GM18907 (cell line): ENCODE data around the gene FTCDNL1.

Experiments used
- ATAC-seq: cut with Tn5 transposase; IDR thresholded peaks from one replicate; pipeline ENCODE4 v1.9.1; 2021; ENCODE audit warnings: mild to moderate bottlenecking, moderate library complexity; ENCODE audit not compliant: unreplicated experiment

Gene FTCDNL1

DNA sequence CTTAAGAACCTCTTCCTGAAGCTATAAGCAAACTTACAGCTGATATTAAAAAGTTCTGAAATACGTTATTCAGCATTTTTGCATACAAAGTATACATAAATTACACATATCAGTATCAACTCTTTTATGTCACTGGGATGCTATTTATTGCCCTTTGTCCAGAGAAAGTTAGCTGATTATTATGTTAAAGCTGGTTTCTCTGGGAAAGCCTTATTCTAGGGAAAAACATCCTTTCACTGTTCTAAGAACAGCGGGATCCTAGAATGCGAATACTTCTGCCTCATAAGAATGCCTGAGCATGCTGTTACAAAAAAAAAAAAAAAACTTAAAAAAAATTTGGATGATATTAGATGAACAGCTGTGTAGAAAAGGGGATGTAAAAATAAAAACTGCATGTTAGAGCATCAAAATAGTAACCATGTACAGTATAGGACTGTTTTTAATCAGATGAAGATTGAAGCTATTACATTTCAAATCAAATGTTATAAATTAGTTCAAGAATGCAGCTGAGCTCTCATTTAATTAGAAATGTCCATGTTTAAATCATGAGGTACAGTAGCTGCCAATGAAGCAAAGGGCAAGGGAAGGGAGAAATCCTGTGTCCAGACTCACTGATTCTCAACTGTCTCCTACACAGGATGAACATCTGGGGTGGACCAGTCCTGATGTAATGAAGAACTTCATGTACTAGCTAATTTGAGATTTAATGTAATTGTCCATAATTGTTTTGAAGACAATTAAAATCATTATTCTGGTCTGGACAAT, 8.2 kb downstream of the FTCDNL1 start:
- no peak for ATAC-seq

DNA sequence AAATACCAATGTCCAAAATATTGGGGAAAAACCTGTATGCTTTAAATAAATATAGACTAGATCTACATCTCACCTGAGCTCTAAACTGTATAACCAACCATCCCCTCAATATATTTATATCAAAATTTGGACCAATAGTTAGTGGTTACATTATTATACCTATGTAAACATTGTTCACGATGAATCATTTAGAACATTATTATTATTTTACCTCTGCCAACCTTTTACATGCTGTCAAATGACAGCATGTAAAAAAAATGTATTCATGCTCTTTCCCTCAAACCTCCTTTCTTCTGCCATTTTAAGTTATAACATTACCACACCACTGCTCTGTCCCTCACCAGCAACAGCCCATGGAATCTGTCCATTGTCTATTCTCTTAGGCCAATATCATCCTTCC, 9.6 kb downstream of the FTCDNL1 start:
- ATAC-seq = no peak

DNA sequence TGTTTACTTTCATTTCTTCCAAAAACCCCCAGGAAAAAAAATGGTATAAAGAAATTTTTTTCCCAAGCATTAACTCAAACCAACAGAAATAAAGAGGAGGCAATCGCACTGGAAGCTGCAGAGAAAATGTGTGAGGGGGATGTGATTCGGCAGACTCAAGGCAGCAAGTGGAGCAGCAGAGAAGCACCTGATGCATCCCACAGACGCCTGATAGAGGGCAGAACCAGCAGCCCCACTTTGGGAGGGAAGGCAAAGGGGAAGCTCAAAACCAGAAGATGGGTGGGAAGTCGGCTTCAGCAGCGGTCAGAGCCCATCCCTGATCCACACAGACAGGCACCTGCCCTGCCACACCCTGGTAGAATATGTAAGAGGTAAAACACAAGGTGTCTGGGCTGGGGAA, 12.6 kb downstream of the FTCDNL1 start:
- ATAC-seq = no peak

DNA sequence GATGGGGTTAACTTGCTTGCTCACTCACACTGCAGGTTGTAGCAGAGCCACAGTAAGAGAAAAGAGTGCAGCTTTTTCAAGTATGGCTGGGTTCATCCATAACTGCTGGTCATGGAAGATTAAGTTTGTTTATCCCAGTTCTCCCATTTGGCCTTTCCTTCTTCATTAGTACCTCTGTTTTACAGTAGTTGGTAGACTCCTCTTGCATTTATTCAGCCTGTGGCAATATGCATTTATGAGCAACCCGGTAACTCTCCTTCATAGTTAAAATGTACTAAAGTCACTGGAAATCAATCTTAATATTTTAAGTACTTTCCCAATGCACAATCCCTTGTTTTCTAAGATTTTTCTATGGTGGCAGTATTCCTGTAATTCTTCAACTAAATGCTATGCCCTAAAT, 14.0 kb downstream of the FTCDNL1 start:
- no peak for ATAC-seq

DNA sequence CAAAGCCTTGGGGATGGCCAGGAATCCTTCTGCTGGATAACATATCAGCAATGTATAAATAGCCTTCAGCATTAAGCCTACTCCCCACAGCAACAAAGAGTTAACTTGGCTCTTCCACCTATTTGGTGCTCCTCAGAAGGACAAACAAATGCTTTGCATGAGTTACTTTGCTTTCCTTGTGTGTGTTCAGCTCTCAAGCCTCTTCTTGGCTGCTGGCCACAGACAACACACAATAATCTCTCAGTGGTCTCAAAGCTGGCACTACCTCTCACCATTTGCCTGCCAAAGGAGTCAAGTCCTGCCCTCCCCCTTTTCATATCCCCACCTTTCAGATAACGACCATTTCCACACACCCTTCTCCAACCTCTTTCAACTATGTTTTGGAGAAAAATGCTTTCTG, 17.5 kb downstream of the FTCDNL1 start:
- ATAC-seq = no peak

DNA sequence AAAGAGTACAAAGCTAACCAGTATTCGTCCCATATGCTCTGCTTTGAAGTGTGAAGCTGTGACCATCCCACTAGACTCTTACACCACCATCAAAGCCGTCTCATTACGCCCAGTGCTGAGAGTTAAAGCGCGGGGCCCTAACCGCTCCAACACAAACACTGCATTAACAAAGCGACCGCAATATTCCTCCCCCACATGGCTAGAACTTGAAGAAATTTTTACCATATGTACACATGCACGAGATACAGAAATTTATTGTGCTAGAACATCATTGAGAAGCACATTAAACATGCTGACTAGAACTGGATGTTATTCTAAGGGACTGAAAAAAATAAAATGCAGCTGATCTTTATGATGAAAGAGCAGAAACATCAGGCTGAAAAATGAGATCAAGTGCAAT, 20.5 kb downstream of the FTCDNL1 start:
- no peak for ATAC-seq

DNA sequence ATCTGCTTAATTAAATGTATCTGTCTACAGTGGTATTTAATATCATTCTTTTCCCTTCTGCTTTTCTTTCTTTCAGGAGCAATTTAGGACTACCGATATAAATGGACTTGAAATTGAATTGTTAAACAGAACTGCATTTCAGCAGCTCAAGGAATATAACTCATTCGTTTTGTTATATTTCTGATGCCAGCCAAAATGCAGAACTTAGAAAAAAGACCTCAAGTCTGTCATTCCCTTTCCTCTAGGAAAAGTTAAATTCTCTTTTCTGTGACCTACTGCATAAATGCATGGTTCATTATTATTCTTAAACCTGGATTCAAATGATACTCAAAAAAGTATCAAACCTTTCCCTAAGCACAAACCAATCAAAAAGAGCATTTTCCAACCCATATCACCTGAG, 21.4 kb downstream of the FTCDNL1 start:
- no peak for ATAC-seq

DNA sequence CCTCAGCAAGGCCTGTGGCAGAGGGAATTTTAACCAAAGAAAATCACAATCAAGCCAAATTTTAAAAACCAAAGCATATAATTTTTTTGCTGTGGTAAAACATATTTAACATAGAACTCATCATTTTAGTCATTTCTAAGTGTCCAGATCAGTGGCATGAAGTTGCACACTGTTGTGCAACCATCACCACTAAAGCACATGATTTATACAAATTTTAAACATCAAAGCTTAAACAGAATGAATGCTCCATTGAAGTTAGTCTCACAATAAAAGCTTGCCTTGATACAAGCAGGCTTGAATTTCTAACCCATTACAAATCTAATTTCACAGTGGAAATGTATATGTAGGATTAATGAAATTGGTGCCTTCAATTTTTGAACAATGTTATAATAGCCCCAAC, 31.2 kb downstream of the FTCDNL1 start:
- ATAC-seq = no peak

DNA sequence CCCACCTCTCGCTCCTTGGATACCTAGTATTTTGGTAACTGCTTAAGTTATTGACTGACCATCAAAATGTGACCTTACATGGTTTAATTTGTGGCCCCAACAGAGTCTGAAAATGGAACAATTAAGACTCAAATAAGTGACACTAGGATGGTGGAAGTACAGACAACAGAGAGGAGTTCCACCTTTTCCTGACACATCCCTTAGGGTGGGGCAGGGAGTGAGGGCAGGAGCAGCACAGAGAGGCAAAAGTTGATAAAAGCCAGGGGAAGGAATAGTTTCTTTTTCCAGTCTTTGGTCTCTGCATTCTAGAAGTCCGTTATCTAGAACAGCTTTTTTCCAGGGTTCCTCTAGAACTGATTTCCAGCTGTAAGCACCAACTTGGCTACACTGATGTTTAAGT, 32.2 kb downstream of the FTCDNL1 start:
- ATAC-seq = no peak

DNA sequence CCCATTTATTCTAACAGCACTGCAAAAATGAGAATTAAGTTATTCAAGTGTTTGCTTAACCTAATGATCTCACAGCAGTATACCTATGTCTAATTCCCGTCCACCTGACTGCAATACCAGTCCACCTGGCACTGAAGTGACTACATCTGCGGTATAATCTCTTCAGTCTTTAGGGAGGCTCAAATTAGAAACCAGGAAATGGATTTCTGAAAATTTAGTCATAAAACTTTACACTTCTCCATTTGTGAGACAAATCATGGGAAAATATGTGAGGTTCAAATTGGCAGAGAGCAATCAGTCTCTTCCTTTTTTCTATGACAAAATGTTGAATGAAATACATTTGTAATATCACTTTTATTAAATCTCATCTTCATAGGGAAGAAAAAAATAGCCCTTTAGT, 33.0 kb downstream of the FTCDNL1 start:
- no peak for ATAC-seq

DNA sequence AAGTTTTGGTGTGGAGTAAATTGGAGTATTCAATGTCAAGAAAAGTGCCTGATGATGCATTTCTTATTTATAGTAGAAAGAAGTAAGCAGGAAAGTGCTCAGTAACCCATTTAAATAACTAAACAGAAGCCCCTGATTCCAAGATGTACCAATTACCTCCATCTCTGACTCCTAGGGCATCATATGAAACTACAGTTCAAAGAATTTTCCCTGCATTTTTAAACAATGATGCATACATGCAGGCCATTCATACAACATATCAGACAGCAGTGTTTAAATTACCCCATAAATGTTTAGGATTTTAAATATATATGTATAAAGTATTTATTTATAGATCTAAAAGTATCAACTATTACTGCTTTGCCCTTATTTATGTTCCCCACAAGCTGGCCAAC, 36.2 kb downstream of the FTCDNL1 start:
- no peak for ATAC-seq

DNA sequence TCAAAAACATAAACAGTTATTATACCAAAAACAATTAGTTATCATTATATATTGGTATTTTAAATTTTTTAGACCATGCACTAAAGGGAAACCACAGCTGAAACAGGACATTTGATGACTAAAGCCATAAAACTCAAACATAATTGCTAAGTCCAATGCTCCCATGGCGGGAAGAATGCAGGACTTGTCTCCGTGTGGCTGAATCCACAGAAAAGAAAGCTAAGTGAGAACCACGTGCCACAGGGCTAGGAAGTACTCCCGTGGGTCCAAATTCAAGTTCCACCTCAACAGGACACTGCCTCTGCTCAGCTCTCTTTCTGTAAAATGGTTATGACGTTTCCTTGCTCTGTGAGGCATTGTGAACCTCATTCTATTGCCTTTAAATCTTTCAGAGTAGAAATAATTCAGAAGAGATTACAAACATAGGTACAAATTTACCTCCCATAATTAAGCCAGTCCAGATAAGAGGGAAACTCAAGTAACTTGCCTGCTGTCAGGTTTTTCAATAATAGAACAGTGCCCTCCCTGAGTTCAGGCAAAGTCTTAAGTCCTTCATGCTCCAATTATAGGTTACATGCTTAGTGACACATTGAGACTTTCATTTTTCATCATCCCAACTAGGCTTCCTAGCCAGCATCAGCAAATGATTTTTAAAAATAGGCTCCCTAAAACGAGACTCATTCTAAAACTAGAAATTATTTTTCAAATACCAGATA, 36.7 kb downstream of the FTCDNL1 start:
- no peak for ATAC-seq

DNA sequence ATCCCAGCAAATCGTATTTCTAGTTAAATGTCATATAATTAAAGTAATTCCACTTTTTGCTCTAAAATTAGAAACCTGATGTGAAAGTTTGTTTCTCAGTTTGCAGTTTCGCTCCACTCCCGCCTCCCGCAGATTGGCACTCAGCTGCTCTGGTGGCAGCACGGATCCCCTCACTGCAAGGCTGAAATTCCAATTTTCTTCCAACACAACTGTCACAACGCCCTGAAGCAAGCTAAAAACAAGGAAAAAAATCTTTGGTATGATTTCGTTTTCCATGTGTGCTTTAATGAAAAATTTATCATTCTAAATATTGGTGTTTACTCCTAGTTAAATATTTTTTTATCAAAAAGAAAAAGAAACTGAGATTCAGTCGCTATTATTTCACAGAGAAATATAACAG, 38.5 kb downstream of the FTCDNL1 start:
- no peak for ATAC-seq

DNA sequence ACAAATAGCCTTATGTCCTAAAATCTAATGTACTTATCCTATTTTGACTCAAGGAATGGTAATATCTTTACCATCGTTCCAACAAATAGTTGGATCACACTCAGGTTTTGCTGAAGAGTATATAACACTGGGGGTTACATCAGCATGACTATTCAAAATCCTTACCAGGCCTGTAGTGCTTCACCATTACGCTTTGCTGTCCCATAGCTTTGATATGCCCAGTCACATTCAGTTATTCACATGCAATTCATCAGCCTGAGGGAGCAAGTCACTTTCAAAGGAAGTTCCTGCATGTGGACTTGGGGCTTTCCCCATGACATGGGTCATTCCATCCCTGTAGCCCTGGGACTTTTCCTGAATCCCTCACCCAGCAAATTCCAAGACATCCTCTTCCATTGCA, 39.6 kb downstream of the FTCDNL1 start:
- no peak for ATAC-seq

DNA sequence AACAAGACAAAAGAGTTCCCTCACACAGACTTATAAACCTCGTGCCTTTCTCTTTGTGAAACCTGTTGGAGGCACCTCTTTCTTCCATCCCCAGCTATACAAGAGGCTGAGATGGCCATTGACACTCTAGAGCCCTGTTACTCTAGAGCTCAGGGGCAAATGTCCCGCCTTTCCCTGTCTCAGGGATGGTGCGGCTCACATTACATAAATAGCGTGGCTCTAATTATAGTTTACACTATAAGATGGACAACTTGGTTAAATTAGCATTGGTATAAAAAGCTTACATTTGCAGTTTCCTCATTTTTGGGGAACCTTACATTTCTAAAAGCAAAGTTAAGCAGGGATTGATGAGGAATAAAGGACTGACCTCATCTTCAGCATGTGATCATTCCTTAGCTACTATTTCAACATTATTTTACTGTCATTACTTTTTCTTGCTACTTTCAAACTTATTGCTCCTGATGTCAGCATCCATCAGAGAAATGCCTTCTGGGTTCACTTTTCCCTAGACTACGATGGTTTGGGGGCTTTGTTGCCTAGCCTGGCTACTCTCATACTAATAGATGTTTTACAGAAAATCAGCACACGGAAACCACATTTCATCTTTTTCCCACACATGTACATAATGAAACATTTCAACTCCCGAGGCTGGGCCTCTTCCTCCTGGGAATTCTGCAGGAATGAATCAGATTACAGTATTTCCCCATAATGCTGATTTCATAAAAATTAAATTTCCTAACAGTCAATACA, 40.4 kb downstream of the FTCDNL1 start:
- no peak for ATAC-seq

DNA sequence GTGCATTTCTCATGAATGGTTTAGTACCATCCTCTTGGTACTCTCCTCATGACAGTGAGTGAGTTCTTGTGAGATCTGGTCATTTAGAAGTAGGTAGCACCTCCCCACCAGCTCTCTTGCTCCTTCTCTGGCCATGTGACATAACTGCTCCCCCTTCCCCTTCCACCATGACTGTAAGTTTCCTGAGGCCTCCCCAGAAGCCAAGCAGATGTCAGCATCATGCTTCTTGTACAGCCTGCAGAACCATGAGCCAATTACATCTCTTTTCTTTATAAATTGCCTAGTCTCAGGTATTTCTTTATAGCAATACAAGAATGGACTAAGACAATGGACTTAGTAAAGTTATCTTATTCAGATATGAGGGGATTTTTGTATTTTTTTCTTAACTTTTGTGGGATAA, 43.0 kb downstream of the FTCDNL1 start:
- ATAC-seq = no peak

DNA sequence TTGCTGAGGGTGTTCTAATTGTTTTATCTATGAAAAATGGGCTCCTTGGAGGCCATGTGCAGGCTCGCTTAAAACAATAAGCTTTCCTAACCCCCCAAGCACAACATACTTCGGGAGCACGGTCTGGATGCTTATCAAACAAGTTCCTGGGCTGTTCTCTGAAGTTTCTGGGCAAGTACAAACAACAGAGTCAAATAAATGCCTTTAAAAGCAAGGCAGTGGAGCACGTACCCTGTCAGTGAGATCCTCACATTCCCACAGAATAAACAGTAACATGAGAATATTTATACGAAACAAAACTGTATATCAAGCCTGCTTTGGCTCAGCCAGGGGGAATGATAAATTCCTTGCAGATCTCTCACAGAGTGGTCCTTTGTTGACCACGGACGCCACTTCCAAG, 44.8 kb downstream of the FTCDNL1 start:
- ATAC-seq = no peak

DNA sequence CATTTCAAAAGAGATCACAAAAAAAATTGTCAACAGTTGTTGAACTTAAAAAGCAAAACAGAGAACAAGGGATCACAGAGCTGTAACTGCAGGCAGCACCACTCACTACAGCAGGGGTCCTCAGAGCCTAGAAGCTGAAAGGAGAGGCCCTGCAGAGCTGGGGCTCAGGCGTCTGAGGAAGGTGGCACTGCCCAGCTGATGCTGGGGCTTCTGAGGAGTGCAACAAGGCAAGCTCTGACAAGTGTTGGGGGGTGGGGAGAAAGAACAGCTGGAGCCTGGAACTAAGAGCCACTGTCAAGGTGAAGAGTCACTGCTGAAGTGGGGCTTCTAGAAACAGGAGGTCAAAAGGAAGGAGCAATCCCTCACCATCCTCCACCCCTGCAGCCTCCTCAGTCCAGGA, 46.2 kb downstream of the FTCDNL1 start:
- ATAC-seq = no peak

DNA sequence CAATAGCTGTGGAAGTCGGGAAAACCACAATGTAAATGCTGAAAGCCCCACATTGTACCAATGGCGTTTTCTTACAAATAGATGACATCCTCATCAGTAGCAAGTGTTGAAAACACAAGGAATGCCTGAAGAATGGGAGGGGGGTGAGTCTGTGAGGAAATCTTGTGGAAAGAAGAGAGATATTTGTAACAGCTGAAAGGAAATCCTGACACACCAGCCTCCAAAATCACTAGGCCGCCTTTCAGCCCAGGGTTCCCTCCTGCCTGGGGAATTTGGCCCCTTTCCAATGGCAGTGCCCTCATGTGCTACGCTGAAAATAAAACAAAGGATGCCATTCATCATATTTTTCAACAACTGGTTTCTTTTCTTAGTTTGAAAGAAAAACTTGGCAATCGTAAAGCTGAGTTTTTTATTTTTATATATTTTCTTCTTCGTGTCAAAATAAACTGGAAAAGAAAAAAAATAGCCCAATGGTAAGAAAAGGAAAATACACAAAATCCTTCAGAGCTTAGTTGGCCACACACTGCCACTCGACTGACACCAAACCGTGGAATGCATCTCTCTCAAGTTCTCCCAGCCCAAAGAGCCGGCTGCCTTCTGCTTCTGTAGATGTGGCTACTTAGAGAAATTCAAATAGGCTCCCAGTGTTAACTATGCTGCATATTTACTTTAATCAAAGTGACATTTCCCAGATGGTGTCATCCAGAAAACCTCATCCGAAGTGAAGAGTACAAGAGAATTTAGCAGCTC, 52.0 kb downstream of the FTCDNL1 start:
- no peak for ATAC-seq

DNA sequence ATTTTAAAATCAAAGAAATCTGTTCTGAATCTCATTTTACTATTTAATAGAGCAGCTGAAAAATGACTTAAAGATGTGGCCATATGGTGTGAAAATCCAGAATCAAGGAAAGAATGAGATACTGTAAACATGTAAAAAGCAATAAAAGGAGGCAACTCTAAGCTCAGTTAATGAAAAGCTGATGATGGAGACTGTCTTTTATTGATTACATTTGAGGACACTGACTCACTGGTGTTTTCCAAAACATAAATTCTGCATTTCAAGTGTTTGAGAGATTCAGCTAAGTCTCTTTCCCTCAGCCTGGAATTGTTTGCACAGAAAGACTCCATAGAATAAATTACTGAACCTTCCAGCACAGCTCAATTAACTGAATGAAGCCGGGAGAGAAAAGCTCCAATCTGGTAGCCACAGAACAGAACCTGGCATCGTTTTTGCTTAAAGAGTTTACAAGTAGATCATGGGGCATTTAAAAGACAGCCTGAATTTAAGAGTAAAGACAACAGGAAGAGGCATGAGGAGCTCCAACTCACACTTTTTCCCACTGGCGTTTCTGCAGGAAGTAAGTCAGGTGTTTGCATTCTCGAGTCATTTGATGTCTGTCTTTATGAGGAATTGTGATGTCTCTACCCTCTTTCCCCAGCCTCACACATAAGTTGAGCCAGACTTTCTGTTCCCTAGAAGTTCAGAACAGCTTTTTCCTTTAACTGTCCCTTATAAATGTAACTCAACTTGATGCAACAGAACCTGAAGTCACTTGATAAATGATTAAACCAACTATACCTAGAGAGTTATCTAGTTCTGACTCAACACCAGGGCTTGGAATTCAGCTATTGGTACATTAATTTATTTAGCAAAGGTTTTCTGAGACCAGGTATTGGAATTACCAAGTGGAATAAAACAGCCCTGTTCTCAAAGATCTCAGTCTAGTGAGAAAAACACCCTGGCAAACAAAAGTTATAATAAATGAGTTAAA, 53.3 kb downstream of the FTCDNL1 start:
- peak; percentile 74 for ATAC-seq
